HG03571 (cell line): ENCODE results near the gene PTPN13.
"Not testable (repeated sequence)": the region's sequence is repeated elsewhere in the genome, so short reads cannot be mapped to it uniquely, and the experiment has no call there.

ENCODE experiments used
- ATAC-seq: cut with Tn5 transposase; IDR thresholded peaks from one replicate; pipeline ENCODE4 v1.9.1; 2021; ENCODE audit not compliant: unreplicated experiment

The PTPN13 gene

GRCh38 chr4:86631166-86631565 lies 37.1 kb downstream of the PTPN13 start:
- no peak for ATAC-seq

- ATAC-seq, result no peak
Measured at GRCh38 chr4:86633854-86634253, 39.7 kb downstream of the PTPN13 start.

- ATAC-seq, result no peak
Measured at GRCh38 chr4:86640469-86640868, 46.4 kb downstream of the PTPN13 start.

GRCh38 chr4:86641516-86642090 lies 47.5 kb downstream of the PTPN13 start:
- no peak for ATAC-seq

GRCh38 chr4:86644892-86645291 lies 50.8 kb downstream of the PTPN13 start:
- ATAC-seq, result no peak

GRCh38 chr4:86652332-86652932 lies 58.3 kb downstream of the PTPN13 start:
- no peak for ATAC-seq

- ATAC-seq, result no peak
Measured at GRCh38 chr4:86653237-86653865, 59.2 kb downstream of the PTPN13 start.

GRCh38 chr4:86656781-86657180 lies 62.7 kb downstream of the PTPN13 start:
- ATAC-seq, result not testable (repeated sequence)

- ATAC-seq, result no peak
Measured at GRCh38 chr4:86657382-86657781, 63.3 kb downstream of the PTPN13 start.

- ATAC-seq, result no peak
Measured at GRCh38 chr4:86657910-86658309, 63.8 kb downstream of the PTPN13 start.

GRCh38 chr4:86660401-86660800 lies 66.3 kb downstream of the PTPN13 start:
- no peak for ATAC-seq

- ATAC-seq, result no peak
Measured at GRCh38 chr4:86661006-86661405, 66.9 kb downstream of the PTPN13 start.

GRCh38 chr4:86661418-86661817 lies 67.3 kb downstream of the PTPN13 start:
- no peak for ATAC-seq

- ATAC-seq, result no peak
Measured at GRCh38 chr4:86664959-86665358, 70.8 kb downstream of the PTPN13 start.

- no peak for ATAC-seq
Measured at GRCh38 chr4:86670298-86670697, 76.2 kb downstream of the PTPN13 start.

GRCh38 chr4:86670756-86671155 lies 76.6 kb downstream of the PTPN13 start:
- no peak for ATAC-seq

GRCh38 chr4:86675548-86675947 lies 81.4 kb downstream of the PTPN13 start:
- ATAC-seq, result no peak

- ATAC-seq, result no peak
Measured at GRCh38 chr4:86678796-86679195, 84.7 kb downstream of the PTPN13 start.

GRCh38 chr4:86679441-86679840 lies 85.3 kb downstream of the PTPN13 start:
- no peak for ATAC-seq

- ATAC-seq, result no peak
Measured at GRCh38 chr4:86683167-86683566, 89.1 kb downstream of the PTPN13 start.

- ATAC-seq, result no peak
Measured at GRCh38 chr4:86683983-86684382, 89.9 kb downstream of the PTPN13 start.

- ATAC-seq, result no peak
Measured at GRCh38 chr4:86685401-86685800, 91.3 kb downstream of the PTPN13 start.

- ATAC-seq, result no peak
Measured at GRCh38 chr4:86686741-86687140, 92.6 kb downstream of the PTPN13 start.
